Coronary artery (tissue), 2 donors: ENCODE data around the gene RAD51B.

Experiments used
- DNase-seq: peaks from one replicate; pipeline ENCODE4 v3.0.0-alpha.2; 2017; ENCODE audit warnings: low spot score
- H3K27ac ChIP-seq, 2 donors: fragments of 200-600 bp; sonication (generic); one replicate each; pipeline ENCODE4 v1.5.1; 2016 to 2019
- H3K4me3 ChIP-seq: fragments of 200-600 bp; sonication (generic); 2 replicates; pipeline ENCODE4 v1.5.1; 2016; ENCODE audit warnings: mild to moderate bottlenecking, moderate library complexity
- CTCF ChIP-seq: fragments of 200-600 bp; sonication (generic); IDR thresholded peaks from one replicate; pipeline ENCODE4 v1.5.1; 2019; ENCODE audit warnings: antibody characterized with exemption

The RAD51B gene

DNA sequence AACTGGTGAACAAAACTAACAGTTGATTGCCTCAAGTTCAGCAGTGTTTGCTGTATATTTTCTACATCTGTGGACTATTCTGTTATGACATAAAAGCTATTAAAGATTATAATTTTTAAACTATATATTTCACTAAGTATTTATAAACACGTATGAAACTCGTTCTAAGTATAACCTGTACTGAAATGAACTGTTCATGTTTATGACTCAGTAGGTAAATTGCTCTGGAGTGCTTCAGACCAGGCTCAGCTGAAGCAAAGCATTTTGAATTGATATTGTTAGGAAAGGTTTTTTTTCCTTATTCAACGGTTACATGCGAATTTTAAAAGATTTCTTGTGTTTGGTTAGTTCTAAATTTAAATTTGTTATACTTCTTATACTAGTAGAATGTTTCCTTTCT, 151.3 kb downstream of the RAD51B start:
- H3K27ac ChIP-seq = no peak overlapping the region
- TF ChIP-seq CTCF = no peak
- no peak overlapping the region for H3K4me3 ChIP-seq
- DNase-seq = no peak

DNA sequence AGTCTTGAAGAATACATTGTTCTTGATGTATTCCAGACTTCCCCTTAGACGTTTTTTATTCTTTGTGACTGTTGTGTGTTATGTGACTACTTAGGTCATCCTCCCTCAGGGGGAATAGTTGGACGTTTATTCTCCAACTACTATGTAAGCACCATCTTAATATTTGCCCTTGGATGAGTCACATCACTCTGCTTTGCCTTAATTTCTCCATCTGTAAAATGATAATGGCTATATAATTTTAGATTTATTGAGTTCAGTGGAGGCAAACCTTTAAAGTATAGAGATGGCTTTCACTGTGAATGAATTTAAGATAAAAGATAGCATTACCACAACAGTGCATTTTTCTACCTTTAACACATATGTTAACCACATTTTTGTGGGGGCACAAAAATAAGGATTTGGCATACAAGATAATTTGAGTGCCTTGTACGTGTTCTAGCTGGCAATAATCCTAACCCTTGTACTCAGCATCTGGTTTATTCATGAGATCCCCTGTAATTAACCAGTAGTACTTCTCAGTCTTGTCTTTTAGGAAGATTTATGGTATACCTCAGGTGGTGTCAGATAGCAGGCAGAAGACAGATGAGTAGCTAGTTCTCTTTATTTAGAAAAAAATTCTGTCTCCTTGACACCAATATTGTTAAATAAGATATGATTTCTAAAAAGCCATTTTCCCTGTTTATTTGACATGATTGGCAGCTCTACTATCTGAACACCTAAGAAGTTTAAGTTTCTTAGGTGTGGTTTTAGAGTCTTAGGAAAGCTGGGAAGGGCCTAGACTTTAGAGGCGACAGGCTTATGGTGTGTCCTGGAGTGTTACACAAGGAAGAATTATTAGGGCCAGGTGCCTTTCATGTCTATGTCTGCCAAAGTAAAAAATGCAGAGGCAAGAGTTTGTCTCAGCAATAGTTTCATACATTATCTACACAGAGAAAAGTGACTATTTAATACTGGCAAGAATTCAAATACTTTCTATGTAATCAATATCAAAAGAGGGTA, 152.3 kb downstream of the RAD51B start:
- no peak for DNase-seq
- H3K4me3 ChIP-seq = no peak overlapping the region
- no peak for TF ChIP-seq CTCF
- H3K27ac ChIP-seq = no peak overlapping the region

DNA sequence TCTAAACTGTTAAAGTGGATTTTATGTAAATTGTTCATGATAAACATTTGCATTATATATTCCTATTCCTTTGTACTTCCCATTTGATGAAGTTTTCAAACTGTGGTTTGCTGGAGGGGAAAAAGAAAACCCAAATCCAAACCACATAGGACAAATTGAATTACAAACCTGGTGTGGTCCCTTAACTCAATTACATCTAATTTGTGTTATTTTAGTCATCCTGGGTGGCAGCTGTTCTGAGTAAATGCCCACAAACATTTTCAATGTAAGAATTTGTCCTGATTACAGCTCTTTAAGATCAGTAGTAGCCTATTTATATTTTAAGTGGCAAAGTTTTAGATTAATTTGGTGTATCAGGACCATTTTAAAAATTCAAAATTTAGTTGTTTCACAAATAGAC, 153.9 kb downstream of the RAD51B start:
- DNase-seq = no peak
- H3K4me3 ChIP-seq = no peak overlapping the region
- H3K27ac ChIP-seq = no peak overlapping the region
- TF ChIP-seq CTCF = no peak

GRCh38 chr14:67975470-67975869, 155.9 kb downstream of the RAD51B start:
- Histone ChIP-seq H3K4me3 (no peak overlapping the region), H3K27ac (no peak overlapping the region)
- no peak for TF ChIP-seq CTCF
- no peak for DNase-seq

GRCh38 chr14:67977434-67978034, 158.0 kb downstream of the RAD51B start:
- Histone ChIP-seq H3K27ac (no peak overlapping the region), H3K4me3 (no peak overlapping the region)
- DNase-seq = no peak
- no peak for TF ChIP-seq CTCF

GRCh38 chr14:67978749-67979148, 159.2 kb downstream of the RAD51B start:
- TF ChIP-seq CTCF = no peak
- no peak for DNase-seq
- H3K27ac ChIP-seq = no peak overlapping the region
- H3K4me3 ChIP-seq = no peak overlapping the region
